ENCODE measurements around the gene TBX1.

- TF ChIP-seq CTCF (IDR thresholded peaks at IDR 0.05) (no peak), POLR2AphosphoS5 (IDR thresholded peaks at IDR 0.05) (no peak), POLR2A (IDR thresholded peaks at IDR 0.05) (no peak), EP300 (IDR thresholded peaks at IDR 0.05) (no peak)
These were observed 30.4 kb upstream of the TBX1 start for GRCh38 chr22:19730198-19730597.

Data from stomach (tissue), 4 donors.